Renal cortical epithelial cell (primary cell): ENCODE results near the gene MYDGF. TPM values are rescaled to one million over a fixed set of nuclear protein-coding genes. Genes with fewer than 3 reads are reported as not detected.
A peak's percentile ranks its signal among the peaks of the same experiment; 100 is the strongest.
"Not testable (repeated sequence)": the region's sequence is repeated elsewhere in the genome, so short reads cannot be mapped to it uniquely, and the experiment has no call there.

Source experiments
- DNase-seq: peaks from one replicate; pipeline ENCODE4 v3.0.0-alpha.2; 2011; ENCODE audit warnings: low read depth
- total RNA-seq: library from RNA; depleted of rRNA; stranded (reverse); fragments of >200 nt; gene quantifications from 2 replicates; pipeline ENCODE4 v1.2.3, GENCODE V29; 2014

Gene MYDGF
- total RNA-seq = 52.1 and 140 TPM in 2 replicates

GRCh38 chr19:4669723-4670480, at the start of gene MYDGF:
Gene MYDGF (minus strand): TSS chr19:4670342. CDS start chr19:4670334, 8 bp downstream.
- DNase-seq = peak; percentile 51

DNA sequence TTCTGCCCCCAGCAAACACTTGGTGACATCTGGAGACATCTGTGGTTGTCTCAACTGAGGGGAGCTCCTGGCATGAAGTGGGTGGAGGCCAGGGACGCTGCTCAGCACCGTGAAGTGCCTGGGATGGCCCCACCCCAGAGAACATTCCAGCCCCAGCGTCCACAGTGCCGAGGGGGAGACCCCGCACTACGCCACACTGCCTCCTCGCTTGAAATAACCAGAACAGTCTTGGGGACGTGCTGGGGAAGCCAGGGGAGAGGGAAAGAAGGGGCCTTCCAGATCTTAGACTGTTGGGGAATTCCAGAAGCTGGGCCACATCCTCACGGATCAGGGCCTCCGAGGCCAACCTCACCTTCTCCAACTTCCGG, 49.3 kb upstream of the MYDGF start:
- no peak for DNase-seq

DNA sequence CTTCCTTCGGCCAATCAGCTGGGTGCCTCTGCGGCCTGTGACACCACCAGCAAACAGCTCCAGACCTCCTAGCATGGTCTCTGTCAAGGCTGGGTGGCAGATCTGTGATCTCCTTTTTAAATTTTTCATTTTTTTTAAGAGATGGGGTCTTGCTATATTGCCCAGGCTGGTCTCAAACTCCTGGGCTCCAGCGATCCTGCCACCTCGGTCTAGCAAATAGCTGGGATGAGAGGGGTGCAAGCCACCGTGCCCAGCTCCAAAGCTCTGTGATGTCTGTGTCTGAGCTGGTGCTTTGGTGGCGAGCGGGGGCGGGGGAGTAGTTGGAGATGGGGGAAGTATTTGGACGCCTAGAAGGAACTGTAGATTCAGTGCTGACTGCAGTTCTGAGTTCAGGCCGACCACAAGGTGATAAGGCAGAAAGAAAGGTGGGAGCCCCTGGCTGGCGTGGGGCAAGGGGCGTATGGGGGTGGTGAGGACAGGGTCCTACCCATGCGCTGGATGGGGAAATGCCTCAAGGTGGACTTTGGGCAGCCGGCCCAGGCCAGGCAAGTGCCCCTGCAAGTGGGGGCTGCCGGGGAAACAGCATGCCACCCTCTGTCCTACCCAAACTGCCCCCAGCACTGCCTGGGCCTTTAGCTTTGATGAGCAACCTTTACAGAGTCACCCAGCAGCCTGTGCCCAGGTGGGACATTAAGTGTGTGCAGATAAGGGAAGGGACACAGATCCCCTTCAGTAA, 48.0 kb upstream of the MYDGF start:
- DNase-seq = no peak

DNA sequence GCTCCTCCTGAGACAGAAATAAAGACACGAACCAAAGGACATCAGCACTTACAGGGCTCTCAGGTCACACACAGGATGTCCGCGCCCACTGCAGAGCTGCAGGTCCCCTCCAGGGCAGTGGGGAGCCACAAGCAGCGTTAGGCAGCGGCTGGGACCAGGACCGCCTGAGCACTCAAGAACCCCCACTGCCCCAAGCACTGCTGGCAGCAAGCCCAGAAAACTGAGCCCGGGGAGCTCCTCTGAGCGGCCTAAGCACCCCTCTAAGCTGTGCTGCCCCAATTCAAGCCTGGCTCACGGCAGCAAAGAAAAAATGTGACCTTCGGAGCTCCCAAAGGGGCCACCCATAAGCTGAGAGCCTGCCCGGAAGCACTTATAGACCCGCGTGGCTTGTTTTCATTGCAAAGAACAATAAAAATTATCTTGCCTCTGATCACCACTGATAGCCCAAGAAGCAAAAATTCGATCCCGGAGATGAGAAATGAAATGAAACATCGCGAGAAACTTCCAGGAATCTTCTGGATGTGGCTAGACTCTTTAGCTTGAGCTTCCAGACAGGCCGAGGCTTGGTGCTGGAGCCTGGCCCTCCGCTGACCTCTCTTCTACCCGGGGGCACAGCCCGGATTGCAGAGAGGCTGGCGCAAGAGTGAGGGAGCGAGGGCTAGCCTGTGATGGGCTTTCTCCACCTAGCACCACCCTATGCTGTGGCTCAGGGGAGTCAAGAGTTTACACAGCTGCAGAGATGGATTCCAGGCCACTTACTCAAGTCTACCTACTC, 47.2 kb upstream of the MYDGF start:
- no peak for DNase-seq

DNA sequence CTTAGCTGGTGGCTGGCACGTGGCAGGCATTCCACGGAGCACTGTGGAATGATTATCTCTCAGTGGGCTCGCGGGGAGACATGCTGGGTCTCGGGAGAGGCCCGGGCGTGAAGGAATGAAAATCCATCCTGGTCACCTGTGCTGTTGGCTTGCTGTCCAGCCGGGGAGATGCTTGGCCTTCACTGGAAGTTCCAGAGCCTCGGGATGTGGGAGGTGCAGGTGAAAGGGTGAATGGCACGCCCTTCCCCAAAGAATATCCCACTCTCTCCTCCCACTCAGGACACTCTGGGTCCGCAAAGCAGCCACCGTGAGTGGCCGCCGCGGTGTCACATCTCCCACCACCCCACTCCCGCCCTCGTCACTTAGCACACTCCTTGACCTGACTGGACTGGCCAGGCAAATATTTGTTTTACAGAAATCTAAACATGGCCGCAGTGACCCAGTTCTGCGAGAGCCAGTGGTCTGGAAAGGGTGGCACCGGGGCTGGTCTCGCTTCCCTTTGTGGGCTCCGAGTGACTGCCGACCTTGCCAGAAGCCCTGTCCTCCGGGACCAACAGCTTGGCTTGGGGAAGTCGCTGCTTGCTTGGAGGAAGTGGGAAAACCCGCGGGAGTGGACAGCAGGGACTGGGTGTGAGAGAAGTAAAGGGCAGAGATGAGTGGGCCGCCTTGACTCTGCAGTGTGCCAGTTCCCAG, 45.5 kb upstream of the MYDGF start:
- no peak for DNase-seq

GRCh38 chr19:4715178-4715528, 45.0 kb upstream of the MYDGF start:
- DNase-seq = not testable (repeated sequence)

GRCh38 chr19:4714016-4714415, 43.9 kb upstream of the MYDGF start:
- DNase-seq = no peak

DNA sequence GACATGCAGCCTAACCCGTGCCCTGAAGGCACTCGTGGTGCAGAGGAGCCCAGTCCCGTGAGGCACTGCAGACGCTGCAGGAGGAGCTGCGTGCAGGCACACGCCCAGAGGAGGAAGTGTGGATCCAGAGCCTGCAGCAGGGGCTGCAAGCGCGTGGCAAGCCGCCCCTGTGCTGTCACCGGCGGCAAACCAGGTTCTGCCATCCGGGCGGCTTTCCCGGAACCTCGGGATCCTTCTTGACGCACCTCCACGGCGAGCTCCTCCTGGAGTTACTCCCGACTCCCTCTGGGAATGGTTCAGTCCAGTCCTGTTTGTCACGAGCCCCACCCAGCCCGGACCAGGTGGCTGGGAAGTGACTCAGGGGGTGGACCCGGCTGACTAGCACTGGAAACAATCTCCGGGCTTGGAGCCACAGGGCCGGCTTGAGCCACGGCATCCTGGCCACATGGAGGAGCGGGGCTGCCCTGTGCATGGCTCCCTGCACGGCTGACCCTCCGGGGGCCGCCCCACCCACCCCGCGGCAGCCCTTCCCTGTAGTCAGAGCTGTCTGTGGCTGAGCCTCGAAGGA, 43.3 kb upstream of the MYDGF start:
- DNase-seq = peak; percentile 90

DNA sequence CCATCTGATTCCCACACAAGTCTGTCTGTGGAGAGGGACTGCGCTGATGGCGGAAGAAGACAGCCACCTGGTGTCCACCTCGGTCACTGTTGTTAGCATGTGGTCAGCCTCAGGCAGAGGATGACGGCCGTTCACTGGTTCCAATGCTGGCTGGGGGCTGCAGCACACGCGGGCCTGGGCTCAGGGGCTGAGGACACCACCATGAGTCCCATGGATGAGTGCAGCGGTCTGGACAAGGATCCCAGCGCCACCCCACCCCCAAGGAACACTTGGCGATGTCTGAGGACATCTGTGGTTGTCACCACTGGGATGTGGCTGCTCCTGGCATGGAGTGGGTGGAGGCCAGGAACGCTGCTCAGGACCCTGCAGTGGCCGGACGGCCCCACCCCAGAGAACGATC, 42.6 kb upstream of the MYDGF start:
- no peak for DNase-seq

DNA sequence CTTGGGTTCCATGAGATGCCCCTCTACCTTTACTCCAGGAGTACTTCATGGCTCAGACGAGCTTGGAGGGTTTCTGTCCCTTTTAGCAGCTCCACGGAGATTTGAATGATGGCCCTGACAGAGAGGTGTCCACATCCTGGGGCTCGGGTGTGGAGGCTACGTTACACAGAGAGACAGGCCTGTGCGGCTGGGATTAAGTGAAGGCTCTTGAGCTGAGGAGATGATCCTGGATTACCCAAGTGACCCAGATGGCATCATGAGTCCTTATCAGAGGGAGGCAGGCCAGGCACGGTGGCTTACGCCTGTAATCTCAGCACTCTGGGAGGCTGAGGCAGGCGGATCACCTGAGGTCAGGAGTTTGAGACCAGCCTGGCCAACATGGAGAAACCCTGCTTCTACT, 41.1 kb upstream of the MYDGF start:
- DNase-seq = no peak

DNA sequence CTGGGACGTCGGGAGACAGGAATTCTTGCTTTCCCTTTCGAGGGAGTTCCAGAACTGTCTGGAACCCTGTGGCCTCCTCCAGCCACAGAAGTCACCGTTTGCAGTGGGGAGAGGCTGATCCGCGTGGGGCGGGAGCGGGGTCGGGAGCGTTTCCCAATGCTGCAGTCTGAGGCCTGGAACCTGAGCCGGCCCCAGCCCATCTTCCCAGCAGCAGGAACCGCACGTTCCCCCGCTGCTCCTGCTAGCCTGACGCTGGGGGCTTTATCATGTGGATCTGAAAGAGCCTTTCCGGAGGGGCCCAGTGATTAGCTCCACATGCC, 40.1 kb upstream of the MYDGF start:
- DNase-seq = no peak

DNA sequence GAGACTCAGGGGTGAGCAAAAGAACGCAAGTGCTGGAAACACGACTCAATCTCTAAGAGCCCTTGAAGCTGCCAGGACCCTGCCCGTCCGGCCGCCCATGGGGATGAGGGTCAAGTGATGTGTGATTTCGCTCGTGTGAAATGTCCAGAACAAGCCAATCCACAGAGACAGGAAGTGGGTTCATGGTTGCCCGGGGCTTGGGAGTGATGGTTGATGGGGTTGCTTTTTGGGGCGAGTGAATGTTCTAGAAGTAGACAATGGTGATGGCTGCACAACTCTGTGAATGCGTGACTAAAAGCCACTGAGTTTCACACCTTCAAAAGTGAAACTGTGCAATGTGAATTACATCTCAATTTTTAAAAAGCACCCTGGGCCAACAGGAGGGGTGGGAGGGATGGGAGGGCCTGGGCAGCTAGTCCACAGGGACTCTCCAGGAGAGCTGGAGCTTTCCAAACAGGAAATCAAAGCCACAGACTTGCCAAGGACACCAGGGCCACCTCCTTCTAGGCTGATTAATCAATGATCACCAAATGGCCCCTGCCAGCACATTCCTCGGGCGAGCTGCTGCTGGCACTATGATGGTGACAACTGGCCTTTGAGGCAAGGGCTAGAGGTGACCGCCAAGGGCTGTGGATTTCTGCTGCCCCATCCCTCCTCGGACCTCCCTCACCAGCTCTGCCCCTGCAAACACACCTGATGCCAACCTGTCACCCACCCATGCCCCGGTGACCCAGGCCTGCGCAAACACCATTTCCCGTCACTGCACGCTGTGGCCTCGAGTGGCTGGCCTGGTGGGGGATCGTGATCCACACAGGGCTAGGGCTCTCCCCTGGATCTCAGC, 39.5 kb upstream of the MYDGF start:
- DNase-seq = peak; percentile 40

DNA sequence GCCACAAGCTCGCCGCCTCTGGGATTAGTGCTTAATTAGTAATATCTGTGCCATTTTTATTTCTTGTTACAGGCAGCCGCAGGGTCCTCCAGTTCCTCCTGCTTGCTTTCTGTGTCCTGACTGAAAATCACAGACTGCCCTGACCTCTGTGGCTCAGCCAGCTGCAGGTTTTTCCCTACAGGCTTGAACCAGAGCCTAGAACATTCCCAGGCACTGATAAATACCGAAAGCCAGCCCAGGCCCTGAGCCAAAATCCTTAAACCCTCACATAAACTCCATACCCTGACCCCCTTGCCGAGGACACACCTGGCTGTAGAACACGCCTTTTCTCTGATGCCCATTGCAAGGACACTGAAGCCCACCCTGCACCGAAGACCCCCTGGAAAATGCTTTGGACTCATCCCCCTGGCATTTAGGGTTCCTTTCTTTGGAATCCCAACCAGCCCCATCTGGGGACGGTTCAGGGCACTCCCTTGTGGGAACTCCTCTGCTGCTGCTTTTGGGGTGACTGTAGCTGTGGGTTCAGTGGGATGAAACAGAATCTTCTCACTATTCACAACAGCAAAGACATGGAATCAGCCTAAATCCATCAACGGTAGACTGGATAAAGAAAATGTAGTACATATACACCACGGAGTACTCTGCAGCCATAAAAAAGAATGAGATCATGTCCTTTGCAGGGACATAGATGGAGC, 38.0 kb upstream of the MYDGF start:
- DNase-seq = peak; percentile 64

DNA sequence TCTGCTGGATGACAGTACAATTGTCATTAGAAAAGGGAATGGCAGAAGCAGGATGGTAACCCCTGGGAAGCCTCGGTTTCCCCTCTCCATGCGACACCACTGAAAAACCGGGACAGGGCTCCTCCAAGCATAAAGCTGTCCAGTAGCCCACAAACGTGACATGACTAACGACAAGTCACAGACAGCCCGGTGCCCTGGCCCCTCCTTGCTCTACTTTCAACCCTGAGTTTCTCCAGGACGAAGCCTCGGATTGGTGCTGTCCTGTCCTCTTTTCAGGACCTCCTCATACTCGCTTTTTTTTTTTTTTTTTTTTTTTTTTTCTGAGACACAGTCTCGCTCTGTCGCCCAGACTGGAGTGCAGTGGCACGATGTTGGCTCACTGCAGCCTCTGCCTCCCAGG, 37.2 kb upstream of the MYDGF start:
- DNase-seq = no peak

DNA sequence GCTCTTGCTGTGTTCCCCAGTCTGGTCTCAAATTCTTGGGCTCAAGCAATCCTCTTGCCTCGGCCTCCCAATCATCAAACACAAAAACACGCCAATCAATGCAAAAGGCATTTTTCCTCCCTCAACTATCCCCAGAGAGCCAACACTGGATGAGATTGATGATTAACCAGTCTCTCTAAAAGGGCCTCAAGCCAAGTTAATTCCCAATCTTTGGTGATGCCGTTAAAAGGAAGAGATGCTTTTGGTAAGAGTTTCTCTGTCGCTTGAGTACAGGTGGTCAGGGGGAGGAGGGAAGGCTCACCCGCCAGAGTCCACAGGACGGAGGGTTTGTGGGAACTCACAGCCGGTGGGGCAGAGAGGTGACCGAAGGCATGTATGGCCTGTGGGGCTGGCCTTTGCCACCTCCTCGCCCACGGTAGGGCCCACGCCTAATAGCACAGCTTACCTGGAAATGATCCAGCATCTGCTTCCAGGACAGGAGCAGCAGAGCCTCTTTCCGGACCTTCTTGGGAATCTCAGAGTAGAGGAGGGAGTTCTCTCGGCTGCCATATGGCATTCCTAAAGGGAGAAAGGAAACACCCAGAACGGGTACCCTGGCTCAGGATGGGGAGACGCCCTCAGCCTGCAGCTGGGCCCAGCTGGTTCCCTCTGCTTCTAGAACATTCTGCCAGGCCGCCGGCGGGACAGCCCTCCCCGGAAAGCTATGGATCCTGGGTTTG, 35.4 kb upstream of the MYDGF start:
- peak; percentile 79 for DNase-seq

- DNase-seq = no peak
These were observed 34.2 kb upstream of the MYDGF start for GRCh38 chr19:4704317-4704673.

- DNase-seq = no peak
These were observed 33.7 kb upstream of the MYDGF start for GRCh38 chr19:4703671-4704316.

DNA sequence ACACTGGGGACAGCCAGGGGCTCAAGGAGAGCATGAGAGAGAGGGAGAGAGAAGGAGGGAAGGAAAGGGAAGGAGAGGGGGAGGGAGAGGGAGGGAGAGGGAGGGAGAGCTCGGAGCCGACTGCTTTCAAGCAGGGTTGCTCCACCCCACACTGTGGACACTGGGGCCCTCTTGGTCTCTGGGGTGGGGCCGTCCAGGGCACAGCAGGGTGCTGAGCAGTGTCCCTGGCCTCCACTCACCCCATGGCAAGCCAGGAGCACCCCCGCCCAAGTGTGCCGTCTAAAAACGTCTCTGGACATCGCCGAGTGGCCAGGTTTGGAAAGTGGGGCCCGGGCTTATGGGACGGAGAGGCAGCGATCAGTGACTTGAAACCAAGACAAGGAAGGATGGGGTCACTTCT, 32.6 kb upstream of the MYDGF start:
- no peak for DNase-seq

DNA sequence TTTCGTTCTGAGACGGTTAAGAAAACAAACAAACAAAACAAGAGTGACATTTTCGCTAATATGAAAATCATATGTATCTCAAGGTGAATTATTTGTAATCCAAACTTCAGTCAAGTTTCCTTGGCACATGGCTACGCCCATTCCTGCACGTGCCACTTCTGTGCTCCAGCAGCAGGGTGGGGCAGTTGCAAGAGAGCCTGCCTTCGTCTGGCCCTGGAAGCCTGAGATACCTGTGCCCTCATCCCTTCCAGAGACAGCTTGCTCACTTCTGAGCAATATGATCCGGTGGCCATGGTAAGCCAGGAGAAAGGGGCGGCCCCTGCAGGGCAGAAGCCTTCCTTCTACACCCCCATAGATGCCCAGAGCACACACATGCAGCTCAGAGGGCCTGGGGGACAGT, 31.4 kb upstream of the MYDGF start:
- DNase-seq = no peak

DNA sequence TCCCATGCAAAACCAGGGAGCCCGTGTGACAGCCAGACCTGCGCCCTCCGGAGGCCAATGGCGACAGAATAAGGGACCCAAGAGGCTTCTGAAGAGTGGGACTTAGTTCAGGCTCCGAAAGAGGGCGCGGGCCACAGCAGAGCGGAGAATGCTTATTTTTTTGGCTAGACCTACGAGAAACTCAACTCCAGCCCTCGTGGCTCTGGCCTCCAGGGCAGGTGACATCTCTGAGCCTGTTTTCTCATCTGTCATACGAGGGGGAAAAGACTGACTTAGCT, 30.5 kb upstream of the MYDGF start:
- DNase-seq = no peak
